HepG2 (cell line): ENCODE results near the gene ADIPOR2. TPM values are rescaled to one million over a fixed set of nuclear protein-coding genes. Genes with fewer than 3 reads are reported as not detected.

Experiments used
- JUN ChIP-seq: sonication (generic); formaldehyde crosslinking; IDR thresholded peaks from 2 replicates; pipeline ENCODE4 v1.4.0; 2020; ENCODE audit warnings: mild to moderate bottlenecking, missing genetic modification reagents
- ZNF264 ChIP-seq: sonication (generic); formaldehyde crosslinking; IDR thresholded peaks from 2 replicates; pipeline ENCODE4 v1.4.0; 2020; ENCODE audit warnings: missing genetic modification reagents
- ZNF350 ChIP-seq: sonication (generic); formaldehyde crosslinking; IDR thresholded peaks from 2 replicates; pipeline ENCODE4 v1.4.0; 2020; ENCODE audit warnings: mild to moderate bottlenecking, low read depth, missing genetic modification reagents, borderline replicate concordance
- ZNF782 ChIP-seq: sonication (generic); formaldehyde crosslinking; IDR thresholded peaks from 2 replicates; pipeline ENCODE4 v1.4.0; 2020; ENCODE audit warnings: missing genetic modification reagents, mild to moderate bottlenecking, borderline replicate concordance
- polyA plus RNA-seq, 8 experiments: library from polyadenylated mRNA; depleted of rRNA in 3 of 8; stranded (reverse) in 7 of 8; unstranded in 1 of 8; fragments of >200 nt; fragmentation: Illumina TruSeq in 4 of 8; extraction: Trizol in 4 of 8; gene quantifications; 2 replicates each; pipeline versions ENCODE4 v1.2.1 to v1.2.3, GENCODE V29; 2011 to 2016; ENCODE audit warnings: low read depth in 4 of 8, missing spikeins in 1 of 8, mixed read lengths in 1 of 8; ENCODE audit not compliant: insufficient read depth in 1 of 8
- total RNA-seq, 5 experiments: library from RNA; depleted of rRNA; stranded (reverse); fragments of >200 nt; fragmentation: Illumina TruSeq; extraction: Trizol; gene quantifications; 2 replicates each; pipeline ENCODE4 v1.2.3, GENCODE V29; 2016; ENCODE audit warnings: low read depth in 1 of 5
- TF ChIP-seq, protein P1 (sequence below): sonication (generic); formaldehyde crosslinking; IDR thresholded peaks from 2 replicates; pipeline ENCODE4 v1.4.0; 2020; ENCODE audit warnings: missing genetic modification reagents
- TF ChIP-seq, protein P2 (sequence below): sonication (generic); formaldehyde crosslinking; IDR thresholded peaks from 2 replicates; pipeline ENCODE4 v1.8.0; 2022; ENCODE audit warnings: mild to moderate bottlenecking, missing genetic modification reagents
- TF ChIP-seq, protein P3 (sequence below), 2 experiments: IDR thresholded peaks; 2 replicates each; pipeline ENCODE4 v1.6.1; 2011 to 2012; ENCODE audit warnings: low read length in 2 of 2, borderline replicate concordance in 1 of 2, low read depth in 1 of 2, mild to moderate bottlenecking in 1 of 2, moderate library complexity in 1 of 2
- TF ChIP-seq, protein P4 (sequence below): sonication (generic); formaldehyde crosslinking; IDR thresholded peaks from 2 replicates; pipeline ENCODE4 v1.5.1; 2020; ENCODE audit warnings: mild to moderate bottlenecking, missing genetic modification reagents, borderline replicate concordance
- TF ChIP-seq, protein P5 (sequence below): sonication (generic); formaldehyde crosslinking; IDR thresholded peaks from 2 replicates; pipeline ENCODE4 v1.4.0; 2020; ENCODE audit warnings: mild to moderate bottlenecking, missing genetic modification reagents
- TF ChIP-seq, protein P6 (sequence below): sonication (generic); formaldehyde crosslinking; IDR thresholded peaks from 2 replicates; pipeline ENCODE4 v1.5.1; 2020; ENCODE audit warnings: mild to moderate bottlenecking, missing genetic modification reagents, borderline replicate concordance

Gene ADIPOR2
- total and polyA plus RNA-seq, 2 of the 13 experiments (the other 11 are each of a cell fraction or from before 2014, with no cell fraction given) = 35.2 to 52.2 TPM

DNA sequence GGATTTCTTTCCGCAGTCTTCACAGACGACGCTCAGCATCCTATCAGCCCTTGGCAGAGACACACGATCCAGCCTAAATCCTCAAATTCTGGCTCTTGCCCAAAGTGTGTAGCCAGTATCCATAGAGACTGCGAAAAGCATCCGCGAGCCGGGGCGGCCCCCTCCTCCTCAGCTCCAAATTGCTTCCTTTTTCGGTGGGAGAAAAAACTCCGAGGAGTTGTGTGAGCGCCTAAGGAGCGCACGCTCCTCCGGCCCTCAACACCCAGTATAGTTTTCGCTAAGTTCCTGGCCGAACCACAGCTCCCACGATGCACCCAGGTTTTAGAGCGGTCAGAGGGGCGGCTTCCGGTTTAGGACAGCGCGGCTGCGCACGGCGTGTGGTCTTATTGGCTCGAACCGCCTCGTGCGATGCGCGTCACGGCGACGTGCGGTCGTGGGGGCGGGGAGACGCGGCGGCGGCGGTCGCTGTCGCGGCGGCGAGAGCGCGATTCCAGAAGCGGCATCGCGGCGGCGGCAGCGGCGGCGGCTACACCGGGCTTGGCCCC, at the start of gene ADIPOR2 (continued):
- TF ChIP-seq, protein P1, sequence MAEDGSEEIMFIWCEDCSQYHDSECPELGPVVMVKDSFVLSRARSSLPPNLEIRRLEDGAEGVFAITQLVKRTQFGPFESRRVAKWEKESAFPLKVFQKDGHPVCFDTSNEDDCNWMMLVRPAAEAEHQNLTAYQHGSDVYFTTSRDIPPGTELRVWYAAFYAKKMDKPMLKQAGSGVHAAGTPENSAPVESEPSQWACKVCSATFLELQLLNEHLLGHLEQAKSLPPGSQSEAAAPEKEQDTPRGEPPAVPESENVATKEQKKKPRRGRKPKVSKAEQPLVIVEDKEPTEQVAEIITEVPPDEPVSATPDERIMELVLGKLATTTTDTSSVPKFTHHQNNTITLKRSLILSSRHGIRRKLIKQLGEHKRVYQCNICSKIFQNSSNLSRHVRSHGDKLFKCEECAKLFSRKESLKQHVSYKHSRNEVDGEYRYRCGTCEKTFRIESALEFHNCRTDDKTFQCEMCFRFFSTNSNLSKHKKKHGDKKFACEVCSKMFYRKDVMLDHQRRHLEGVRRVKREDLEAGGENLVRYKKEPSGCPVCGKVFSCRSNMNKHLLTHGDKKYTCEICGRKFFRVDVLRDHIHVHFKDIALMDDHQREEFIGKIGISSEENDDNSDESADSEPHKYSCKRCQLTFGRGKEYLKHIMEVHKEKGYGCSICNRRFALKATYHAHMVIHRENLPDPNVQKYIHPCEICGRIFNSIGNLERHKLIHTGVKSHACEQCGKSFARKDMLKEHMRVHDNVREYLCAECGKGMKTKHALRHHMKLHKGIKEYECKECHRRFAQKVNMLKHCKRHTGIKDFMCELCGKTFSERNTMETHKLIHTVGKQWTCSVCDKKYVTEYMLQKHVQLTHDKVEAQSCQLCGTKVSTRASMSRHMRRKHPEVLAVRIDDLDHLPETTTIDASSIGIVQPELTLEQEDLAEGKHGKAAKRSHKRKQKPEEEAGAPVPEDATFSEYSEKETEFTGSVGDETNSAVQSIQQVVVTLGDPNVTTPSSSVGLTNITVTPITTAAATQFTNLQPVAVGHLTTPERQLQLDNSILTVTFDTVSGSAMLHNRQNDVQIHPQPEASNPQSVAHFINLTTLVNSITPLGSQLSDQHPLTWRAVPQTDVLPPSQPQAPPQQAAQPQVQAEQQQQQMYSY (CRISPR knock-in tag) = peak; percentile 54; the same call in 1 of the 2 replicates
- TF ChIP-seq, protein P2, sequence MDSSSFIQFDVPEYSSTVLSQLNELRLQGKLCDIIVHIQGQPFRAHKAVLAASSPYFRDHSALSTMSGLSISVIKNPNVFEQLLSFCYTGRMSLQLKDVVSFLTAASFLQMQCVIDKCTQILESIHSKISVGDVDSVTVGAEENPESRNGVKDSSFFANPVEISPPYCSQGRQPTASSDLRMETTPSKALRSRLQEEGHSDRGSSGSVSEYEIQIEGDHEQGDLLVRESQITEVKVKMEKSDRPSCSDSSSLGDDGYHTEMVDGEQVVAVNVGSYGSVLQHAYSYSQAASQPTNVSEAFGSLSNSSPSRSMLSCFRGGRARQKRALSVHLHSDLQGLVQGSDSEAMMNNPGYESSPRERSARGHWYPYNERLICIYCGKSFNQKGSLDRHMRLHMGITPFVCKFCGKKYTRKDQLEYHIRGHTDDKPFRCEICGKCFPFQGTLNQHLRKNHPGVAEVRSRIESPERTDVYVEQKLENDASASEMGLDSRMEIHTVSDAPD = no peak
- TF ChIP-seq, protein P3, sequence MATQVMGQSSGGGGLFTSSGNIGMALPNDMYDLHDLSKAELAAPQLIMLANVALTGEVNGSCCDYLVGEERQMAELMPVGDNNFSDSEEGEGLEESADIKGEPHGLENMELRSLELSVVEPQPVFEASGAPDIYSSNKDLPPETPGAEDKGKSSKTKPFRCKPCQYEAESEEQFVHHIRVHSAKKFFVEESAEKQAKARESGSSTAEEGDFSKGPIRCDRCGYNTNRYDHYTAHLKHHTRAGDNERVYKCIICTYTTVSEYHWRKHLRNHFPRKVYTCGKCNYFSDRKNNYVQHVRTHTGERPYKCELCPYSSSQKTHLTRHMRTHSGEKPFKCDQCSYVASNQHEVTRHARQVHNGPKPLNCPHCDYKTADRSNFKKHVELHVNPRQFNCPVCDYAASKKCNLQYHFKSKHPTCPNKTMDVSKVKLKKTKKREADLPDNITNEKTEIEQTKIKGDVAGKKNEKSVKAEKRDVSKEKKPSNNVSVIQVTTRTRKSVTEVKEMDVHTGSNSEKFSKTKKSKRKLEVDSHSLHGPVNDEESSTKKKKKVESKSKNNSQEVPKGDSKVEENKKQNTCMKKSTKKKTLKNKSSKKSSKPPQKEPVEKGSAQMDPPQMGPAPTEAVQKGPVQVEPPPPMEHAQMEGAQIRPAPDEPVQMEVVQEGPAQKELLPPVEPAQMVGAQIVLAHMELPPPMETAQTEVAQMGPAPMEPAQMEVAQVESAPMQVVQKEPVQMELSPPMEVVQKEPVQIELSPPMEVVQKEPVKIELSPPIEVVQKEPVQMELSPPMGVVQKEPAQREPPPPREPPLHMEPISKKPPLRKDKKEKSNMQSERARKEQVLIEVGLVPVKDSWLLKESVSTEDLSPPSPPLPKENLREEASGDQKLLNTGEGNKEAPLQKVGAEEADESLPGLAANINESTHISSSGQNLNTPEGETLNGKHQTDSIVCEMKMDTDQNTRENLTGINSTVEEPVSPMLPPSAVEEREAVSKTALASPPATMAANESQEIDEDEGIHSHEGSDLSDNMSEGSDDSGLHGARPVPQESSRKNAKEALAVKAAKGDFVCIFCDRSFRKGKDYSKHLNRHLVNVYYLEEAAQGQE (IDR thresholded peaks at IDR 0.05; ENCODE audit: borderline replicate concordance in 1 of 2, low read depth in 1 of 2, low read length in 2 of 2) = no peak
- no peak for TF ChIP-seq ZNF782
- TF ChIP-seq ZNF350 (CRISPR knock-in tag) = peak; percentile 40; the same call in 1 of the 2 replicates
- TF ChIP-seq, protein P4, sequence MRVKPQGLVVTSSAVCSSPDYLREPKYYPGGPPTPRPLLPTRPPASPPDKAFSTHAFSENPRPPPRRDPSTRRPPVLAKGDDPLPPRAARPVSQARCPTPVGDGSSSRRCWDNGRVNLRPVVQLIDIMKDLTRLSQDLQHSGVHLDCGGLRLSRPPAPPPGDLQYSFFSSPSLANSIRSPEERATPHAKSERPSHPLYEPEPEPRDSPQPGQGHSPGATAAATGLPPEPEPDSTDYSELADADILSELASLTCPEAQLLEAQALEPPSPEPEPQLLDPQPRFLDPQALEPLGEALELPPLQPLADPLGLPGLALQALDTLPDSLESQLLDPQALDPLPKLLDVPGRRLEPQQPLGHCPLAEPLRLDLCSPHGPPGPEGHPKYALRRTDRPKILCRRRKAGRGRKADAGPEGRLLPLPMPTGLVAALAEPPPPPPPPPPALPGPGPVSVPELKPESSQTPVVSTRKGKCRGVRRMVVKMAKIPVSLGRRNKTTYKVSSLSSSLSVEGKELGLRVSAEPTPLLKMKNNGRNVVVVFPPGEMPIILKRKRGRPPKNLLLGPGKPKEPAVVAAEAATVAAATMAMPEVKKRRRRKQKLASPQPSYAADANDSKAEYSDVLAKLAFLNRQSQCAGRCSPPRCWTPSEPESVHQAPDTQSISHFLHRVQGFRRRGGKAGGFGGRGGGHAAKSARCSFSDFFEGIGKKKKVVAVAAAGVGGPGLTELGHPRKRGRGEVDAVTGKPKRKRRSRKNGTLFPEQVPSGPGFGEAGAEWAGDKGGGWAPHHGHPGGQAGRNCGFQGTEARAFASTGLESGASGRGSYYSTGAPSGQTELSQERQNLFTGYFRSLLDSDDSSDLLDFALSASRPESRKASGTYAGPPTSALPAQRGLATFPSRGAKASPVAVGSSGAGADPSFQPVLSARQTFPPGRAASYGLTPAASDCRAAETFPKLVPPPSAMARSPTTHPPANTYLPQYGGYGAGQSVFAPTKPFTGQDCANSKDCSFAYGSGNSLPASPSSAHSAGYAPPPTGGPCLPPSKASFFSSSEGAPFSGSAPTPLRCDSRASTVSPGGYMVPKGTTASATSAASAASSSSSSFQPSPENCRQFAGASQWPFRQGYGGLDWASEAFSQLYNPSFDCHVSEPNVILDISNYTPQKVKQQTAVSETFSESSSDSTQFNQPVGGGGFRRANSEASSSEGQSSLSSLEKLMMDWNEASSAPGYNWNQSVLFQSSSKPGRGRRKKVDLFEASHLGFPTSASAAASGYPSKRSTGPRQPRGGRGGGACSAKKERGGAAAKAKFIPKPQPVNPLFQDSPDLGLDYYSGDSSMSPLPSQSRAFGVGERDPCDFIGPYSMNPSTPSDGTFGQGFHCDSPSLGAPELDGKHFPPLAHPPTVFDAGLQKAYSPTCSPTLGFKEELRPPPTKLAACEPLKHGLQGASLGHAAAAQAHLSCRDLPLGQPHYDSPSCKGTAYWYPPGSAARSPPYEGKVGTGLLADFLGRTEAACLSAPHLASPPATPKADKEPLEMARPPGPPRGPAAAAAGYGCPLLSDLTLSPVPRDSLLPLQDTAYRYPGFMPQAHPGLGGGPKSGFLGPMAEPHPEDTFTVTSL (CRISPR knock-in tag) = no peak
- 0 out of 2 replicates have a peak, but pooled peaks have one; percentile 5 for TF ChIP-seq ZNF264
- TF ChIP-seq JUN = 0 out of 2 replicates have a peak, but pooled peaks have one; percentile 53
- TF ChIP-seq, protein P5, sequence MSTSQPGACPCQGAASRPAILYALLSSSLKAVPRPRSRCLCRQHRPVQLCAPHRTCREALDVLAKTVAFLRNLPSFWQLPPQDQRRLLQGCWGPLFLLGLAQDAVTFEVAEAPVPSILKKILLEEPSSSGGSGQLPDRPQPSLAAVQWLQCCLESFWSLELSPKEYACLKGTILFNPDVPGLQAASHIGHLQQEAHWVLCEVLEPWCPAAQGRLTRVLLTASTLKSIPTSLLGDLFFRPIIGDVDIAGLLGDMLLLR (CRISPR knock-in tag) = peak; percentile 61; the same call in 1 of the 2 replicates
- TF ChIP-seq, protein P6, sequence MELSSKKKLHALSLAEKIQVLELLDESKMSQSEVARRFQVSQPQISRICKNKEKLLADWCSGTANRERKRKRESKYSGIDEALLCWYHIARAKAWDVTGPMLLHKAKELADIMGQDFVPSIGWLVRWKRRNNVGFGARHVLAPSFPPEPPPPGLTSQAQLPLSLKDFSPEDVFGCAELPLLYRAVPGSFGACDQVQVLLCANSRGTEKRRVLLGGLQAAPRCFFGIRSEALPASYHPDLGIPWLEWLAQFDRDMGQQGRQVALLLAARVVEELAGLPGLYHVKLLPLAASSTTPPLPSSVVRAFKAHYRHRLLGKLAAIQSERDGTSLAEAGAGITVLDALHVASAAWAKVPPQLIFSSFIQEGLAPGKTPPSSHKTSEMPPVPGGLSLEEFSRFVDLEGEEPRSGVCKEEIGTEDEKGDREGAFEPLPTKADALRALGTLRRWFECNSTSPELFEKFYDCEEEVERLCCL (CRISPR knock-in tag) = no peak
